Smooth muscle cell (in vitro differentiated cells): ENCODE data around the gene ASIC2. TPM values are rescaled to one million over a fixed set of nuclear protein-coding genes. Genes with fewer than 3 reads are reported as not detected.

ENCODE experiments used
- DNase-seq: peaks from one replicate; lab custom pipeline; 2025; ENCODE audit not compliant: unreplicated experiment; lab: John Stamatoyannopoulos, UW
- H2AFZ ChIP-seq: fragments of 200-600 bp; sonication (generic); 2 replicates; pipeline ENCODE4 v1.6.0; 2016; ENCODE audit warnings: antibody characterized with exemption, low read depth, mild to moderate bottlenecking
- H3F3A ChIP-seq: fragments of 200-600 bp; sonication (generic); 2 replicates; pipeline ENCODE4 v1.6.0; 2017; ENCODE audit warnings: antibody characterized with exemption, low read depth
- H3K27ac ChIP-seq: fragments of 200-600 bp; sonication (generic); 2 replicates; pipeline ENCODE4 v1.5.1; 2016; ENCODE audit warnings: low read depth, mild to moderate bottlenecking
- H3K27me3 ChIP-seq: fragments of 200-600 bp; sonication (generic); 2 replicates; pipeline ENCODE4 v1.6.1; 2016; ENCODE audit warnings: low read depth, mild to moderate bottlenecking
- H3K36me3 ChIP-seq: fragments of 200-600 bp; sonication (generic); 2 replicates; pipeline ENCODE4 v1.5.1; 2016; ENCODE audit warnings: low read depth
- H3K4me1 ChIP-seq: fragments of 200-600 bp; sonication (generic); 2 replicates; pipeline ENCODE4 v1.5.1; 2016; ENCODE audit warnings: low read depth
- H3K4me2 ChIP-seq: fragments of 200-600 bp; sonication (generic); 2 replicates; pipeline ENCODE4 v1.6.0; 2016; ENCODE audit warnings: mild to moderate bottlenecking
- H3K4me3 ChIP-seq: fragments of 200-600 bp; sonication (generic); 2 replicates; pipeline ENCODE4 v1.5.1; 2016; ENCODE audit warnings: mild to moderate bottlenecking
- H3K79me2 ChIP-seq: fragments of 200-600 bp; sonication (generic); 2 replicates; pipeline ENCODE4 v1.6.0; 2016; ENCODE audit warnings: low read depth, mild to moderate bottlenecking
- H3K9ac ChIP-seq: fragments of 200-600 bp; sonication (generic); 2 replicates; pipeline ENCODE4 v1.6.0; 2016; ENCODE audit warnings: low read depth
- H3K9me3 ChIP-seq: fragments of 200-600 bp; sonication (generic); replicated peaks from 2 replicates; pipeline ENCODE4 v1.5.1; 2016; ENCODE audit warnings: low read depth
- H4K20me1 ChIP-seq: fragments of 200-600 bp; sonication (generic); 2 replicates; pipeline ENCODE4 v1.6.0; 2016; ENCODE audit warnings: low read depth
- WGBS: methylation state at CpG from one replicate; pipeline ENCODE4 v1.1.7; 2016; ENCODE audit warnings: low lambda C conversion rate; 5-methylcytosine and 5-hydroxymethylcytosine counted together
- polyA plus RNA-seq: library from polyadenylated mRNA; unstranded; fragments of >200 nt; fragmentation: Nextera tagmentation; extraction: Ambion mirVana; gene quantifications from 2 replicates; pipeline ENCODE4 v1.2.1, GENCODE V29; 2016
- total RNA-seq: library from RNA; depleted of rRNA; stranded (reverse); fragments of >200 nt; gene quantifications from 2 replicates; pipeline ENCODE4 v1.2.3, GENCODE V29; 2014
- TF ChIP-seq, protein P1 (sequence below): fragments of 200-600 bp; sonication (generic); IDR thresholded peaks from 2 replicates; pipeline ENCODE4 v1.5.1; 2017; ENCODE audit warnings: borderline replicate concordance, mild to moderate bottlenecking, antibody characterized with exemption; ENCODE audit not compliant: insufficient read depth, poor library complexity, severe bottlenecking

Gene ASIC2
- total and polyA plus RNA-seq, 2 experiments from 2014 or later = 0.18 to 0.23 TPM

DNA sequence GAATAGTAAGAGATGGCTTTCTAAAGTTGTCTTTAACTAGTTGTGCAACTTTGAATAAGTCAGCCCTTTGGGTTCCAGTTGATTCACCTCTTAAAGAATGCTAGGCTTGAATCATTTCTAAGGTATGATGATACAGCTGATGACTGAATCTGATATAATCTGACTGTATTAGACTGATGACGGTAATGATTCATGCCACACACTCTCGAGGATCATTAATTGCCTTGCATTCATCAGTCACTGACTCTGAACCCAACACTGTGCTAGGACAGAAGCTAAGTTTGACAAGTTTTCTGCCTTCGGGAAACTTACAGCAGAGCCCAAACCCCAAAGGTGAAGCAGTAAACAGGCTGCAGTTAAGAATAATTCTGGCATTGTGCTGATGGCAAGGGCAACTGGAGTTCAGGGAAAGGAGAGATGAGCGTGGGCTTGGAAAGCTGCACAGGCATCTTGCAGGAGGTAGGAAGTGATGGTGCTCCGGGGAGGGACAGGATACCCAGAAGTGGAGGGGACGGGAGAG is 25.8 kb downstream of the ASIC2 start:
- TF ChIP-seq, protein P1, sequence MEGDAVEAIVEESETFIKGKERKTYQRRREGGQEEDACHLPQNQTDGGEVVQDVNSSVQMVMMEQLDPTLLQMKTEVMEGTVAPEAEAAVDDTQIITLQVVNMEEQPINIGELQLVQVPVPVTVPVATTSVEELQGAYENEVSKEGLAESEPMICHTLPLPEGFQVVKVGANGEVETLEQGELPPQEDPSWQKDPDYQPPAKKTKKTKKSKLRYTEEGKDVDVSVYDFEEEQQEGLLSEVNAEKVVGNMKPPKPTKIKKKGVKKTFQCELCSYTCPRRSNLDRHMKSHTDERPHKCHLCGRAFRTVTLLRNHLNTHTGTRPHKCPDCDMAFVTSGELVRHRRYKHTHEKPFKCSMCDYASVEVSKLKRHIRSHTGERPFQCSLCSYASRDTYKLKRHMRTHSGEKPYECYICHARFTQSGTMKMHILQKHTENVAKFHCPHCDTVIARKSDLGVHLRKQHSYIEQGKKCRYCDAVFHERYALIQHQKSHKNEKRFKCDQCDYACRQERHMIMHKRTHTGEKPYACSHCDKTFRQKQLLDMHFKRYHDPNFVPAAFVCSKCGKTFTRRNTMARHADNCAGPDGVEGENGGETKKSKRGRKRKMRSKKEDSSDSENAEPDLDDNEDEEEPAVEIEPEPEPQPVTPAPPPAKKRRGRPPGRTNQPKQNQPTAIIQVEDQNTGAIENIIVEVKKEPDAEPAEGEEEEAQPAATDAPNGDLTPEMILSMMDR = no peak
- H3K4me1 ChIP-seq = no peaks in the 10 kb centered on the region
- H2AFZ ChIP-seq = no peak overlapping the region
- H3K9ac ChIP-seq = no peak overlapping the region
- no peak overlapping the region for H3K27ac ChIP-seq
- H3K4me2 ChIP-seq = no peak overlapping the region
- H3F3A ChIP-seq = no peaks in the 10 kb centered on the region
- H4K20me1 ChIP-seq = no peaks in the 10 kb centered on the region
- no peaks in the 10 kb centered on the region for H3K9me3 ChIP-seq
- no peaks in the 10 kb centered on the region for H3K36me3 ChIP-seq
- DNase-seq = no peak
- no peaks in the 10 kb centered on the region for H3K27me3 ChIP-seq
- no peaks in the 10 kb centered on the region for H3K79me2 ChIP-seq
- H3K4me3 ChIP-seq = no peak overlapping the region
- 75% methylated on average over 6 of the region's 6 CpGs for WGBS

DNA sequence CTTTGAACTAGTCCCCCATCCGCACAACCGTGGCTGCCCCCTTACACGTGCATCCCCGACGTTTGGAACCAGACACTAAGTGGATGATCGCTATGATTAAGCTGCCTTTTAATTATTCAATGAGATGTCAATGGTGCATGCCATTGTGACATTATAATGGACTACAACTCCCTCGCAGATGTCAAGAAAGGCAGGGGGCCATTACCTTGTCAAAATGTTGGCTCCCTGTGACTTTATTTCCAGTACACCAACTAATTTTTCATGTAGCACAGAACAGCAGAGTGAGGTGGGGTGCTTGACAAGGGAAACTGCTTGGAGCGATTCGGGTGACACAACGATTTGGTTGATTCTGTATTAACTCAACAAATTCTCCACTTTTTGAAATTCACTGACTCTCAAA is 26.5 kb downstream of the ASIC2 start:
- H3K9me3 ChIP-seq = no peaks in the 10 kb centered on the region
- H4K20me1 ChIP-seq = no peaks in the 10 kb centered on the region
- 93% methylated on average over 10 of the region's 10 CpGs for WGBS
- H3K9ac ChIP-seq = no peak overlapping the region
- H3K4me3 ChIP-seq = no peak overlapping the region
- H3K4me2 ChIP-seq = no peak overlapping the region
- H3K27ac ChIP-seq = no peak overlapping the region
- no peak overlapping the region for H2AFZ ChIP-seq
- H3K4me1 ChIP-seq = no peaks in the 10 kb centered on the region
- no peaks in the 10 kb centered on the region for H3K79me2 ChIP-seq
- no peaks in the 10 kb centered on the region for H3K36me3 ChIP-seq
- TF ChIP-seq, protein P1 = no peak
- no peak for DNase-seq
- no peaks in the 10 kb centered on the region for H3K27me3 ChIP-seq
- H3F3A ChIP-seq = no peaks in the 10 kb centered on the region

DNA sequence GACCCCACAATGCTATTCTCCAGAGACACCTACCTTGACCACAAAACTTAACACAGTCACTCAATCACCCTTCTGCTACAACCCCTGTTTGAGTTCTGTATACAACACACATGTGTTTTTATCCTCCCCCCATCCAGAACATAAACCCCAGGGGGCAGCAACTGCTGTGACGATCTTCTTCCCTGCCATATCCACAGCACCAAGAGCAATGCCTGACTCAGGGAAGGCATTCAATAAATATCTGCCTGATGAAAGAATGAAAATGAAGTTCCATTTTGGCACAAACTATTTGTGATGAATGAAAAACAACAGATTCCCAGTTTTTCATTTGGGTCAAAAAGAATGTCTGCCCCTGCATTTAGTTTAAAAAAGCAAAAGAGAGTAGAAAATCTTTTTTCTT is 27.0 kb downstream of the ASIC2 start:
- Histone ChIP-seq H3K9me3 (no peaks in the 10 kb centered on the region), H2AFZ (no peak overlapping the region), H3K9ac (no peak overlapping the region), H3F3A (no peaks in the 10 kb centered on the region), H3K4me1 (no peaks in the 10 kb centered on the region), H3K4me3 (no peak overlapping the region), H3K27ac (no peak overlapping the region), H3K4me2 (no peak overlapping the region), H3K27me3 (no peaks in the 10 kb centered on the region), H3K79me2 (no peaks in the 10 kb centered on the region), H4K20me1 (no peaks in the 10 kb centered on the region), H3K36me3 (no peaks in the 10 kb centered on the region)
- TF ChIP-seq, protein P1 = no peak
- DNase-seq = no peak
- WGBS = 63% methylated on average over 1 of the region's 1 CpG

DNA sequence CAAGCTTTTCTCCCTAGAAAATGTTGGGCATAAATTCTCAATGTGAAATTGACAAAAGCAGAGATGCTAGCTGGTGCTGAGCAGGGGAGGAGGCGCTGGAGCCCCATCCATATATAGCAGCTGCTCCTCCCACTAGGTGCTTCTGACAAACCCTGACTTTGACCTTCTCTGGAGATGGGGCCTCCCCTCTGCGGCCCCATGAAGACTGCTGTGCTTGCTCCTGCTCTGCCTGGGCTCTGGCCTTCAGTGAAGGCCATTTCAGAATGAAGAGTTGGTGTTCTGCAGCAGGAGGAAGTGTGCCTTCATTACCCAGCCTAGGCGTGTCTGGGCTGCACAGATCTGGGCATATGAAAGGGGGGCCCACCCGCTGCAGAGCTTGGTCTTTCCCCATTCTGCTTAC is 29.7 kb downstream of the ASIC2 start:
- Histone ChIP-seq H2AFZ (no peak overlapping the region), H3F3A (no peaks in the 10 kb centered on the region), H3K9ac (no peak overlapping the region), H3K27me3 (no peaks in the 10 kb centered on the region), H3K9me3 (no peaks in the 10 kb centered on the region), H3K36me3 (no peaks in the 10 kb centered on the region), H3K27ac (no peak overlapping the region), H4K20me1 (no peaks in the 10 kb centered on the region), H3K4me1 (no peaks in the 10 kb centered on the region), H3K79me2 (no peaks in the 10 kb centered on the region), H3K4me3 (no peak overlapping the region), H3K4me2 (no peak overlapping the region)
- TF ChIP-seq, protein P1 = no peak
- WGBS = 86% methylated on average over 4 of the region's 4 CpGs
- no peak for DNase-seq
